Spleen (tissue), 11 donors: ENCODE data around the gene CIZ1. TPM values are rescaled to one million over a fixed set of nuclear protein-coding genes. Genes with fewer than 3 reads are reported as not detected.

ENCODE experiments used
- DNase-seq: peaks from one replicate; pipeline ENCODE4 v3.0.0-alpha.2; 2020
- H3K27ac ChIP-seq, 8 donors: fragments of 200-600 bp; sonication (generic) in 7 of 8; 1 replicate in 4 of 8; 2 replicates in 4 of 8; pipeline versions ENCODE4 v1.5.0 to v1.8.0; 2016 to 2021; ENCODE audit warnings: inconsistent platforms in 4 of 8, mild to moderate bottlenecking in 4 of 8, moderate library complexity in 1 of 8
- H3K27me3 ChIP-seq, 7 donors: fragments of 200-600 bp; sonication (generic) in 6 of 7; replicated peaks in 1 of 7; 1 replicate in 4 of 7; 2 replicates in 3 of 7; pipeline versions ENCODE4 v1.5.0 to v1.8.0; 2016 to 2021; ENCODE audit warnings: inconsistent platforms in 3 of 7, mild to moderate bottlenecking in 1 of 7
- H3K36me3 ChIP-seq, 6 donors: fragments of 200-600 bp; sonication (generic) in 5 of 6; 1 replicate in 4 of 6; 2 replicates in 2 of 6; pipeline versions ENCODE4 v1.5.0 to v1.8.0; 2016 to 2021; ENCODE audit warnings: inconsistent platforms in 2 of 6
- H3K4me1 ChIP-seq, 6 donors: fragments of 200-600 bp; sonication (generic) in 5 of 6; 1 replicate in 3 of 6; 2 replicates in 3 of 6; pipeline versions ENCODE4 v1.5.0 to v1.8.0; 2016 to 2021; ENCODE audit warnings: inconsistent platforms in 3 of 6
- H3K4me3 ChIP-seq, 8 donors: fragments of 200-600 bp; sonication (generic) in 7 of 8; 1 replicate in 4 of 8; 2 replicates in 4 of 8; pipeline versions ENCODE4 v1.5.0 to v1.8.0; 2016 to 2021; ENCODE audit warnings: inconsistent platforms in 4 of 8, mild to moderate bottlenecking in 4 of 8, moderate library complexity in 2 of 8
- H3K9me3 ChIP-seq, 8 donors: fragments of 200-600 bp; sonication (generic) in 7 of 8; 1 replicate in 4 of 8; 2 replicates in 4 of 8; pipeline versions ENCODE4 v1.5.0 to v1.8.0; 2016 to 2021; ENCODE audit warnings: inconsistent platforms in 4 of 8
- POLR2A ChIP-seq, 3 donors: fragments of 450-650 bp; IDR thresholded peaks; one replicate each; pipeline ENCODE4 v1.5.1; 2017; ENCODE audit warnings: antibody characterized with exemption in 3 of 3, mild to moderate bottlenecking in 1 of 3
- POLR2AphosphoS5 ChIP-seq, 3 donors: sonication (generic); formaldehyde crosslinking; IDR thresholded peaks; one replicate each; pipeline ENCODE4 v1.5.1; 2017; ENCODE audit warnings: antibody characterized with exemption in 3 of 3
- WGBS, 5 donors: extraction: QIAGEN DNeasy Blood & Tissue Kit in 3 of 5; methylation state at CpG; one replicate each; pipeline versions ENCODE4 v1.1.5 to v1.1.7; 2013 to 2018; 5-methylcytosine and 5-hydroxymethylcytosine counted together
- intact Hi-C: fragments of 100-400 bp; cut with DNase I; formaldehyde crosslinking; loops from one replicate; pipeline ENCODE4 v1.15.0; 2023; ENCODE audit warnings: low total_unique reads
- polyA plus RNA-seq, 3 donors: library from polyadenylated mRNA; stranded (reverse); fragments of 200-250 nt; gene quantifications; one replicate each; pipeline ENCODE4 v1.2.1, GENCODE V29; 2013
- total RNA-seq, 7 donors: library from RNA; depleted of rRNA in 3 of 7; stranded (reverse); fragments of >200 nt in 3 of 7; fragmentation: NEBNext Ultra II Directional in 4 of 7; extraction: Animal tissue kit (Norgen Biotek cat#: 25700) in 4 of 7; gene quantifications; one replicate each; pipeline versions ENCODE4 v1.1.0 to v1.2.1, GENCODE V29; 2016 to 2021
- TF ChIP-seq, protein P1 (sequence below), 11 experiments: fragments of 200-600 bp in 7 of 11; fragments of 450-650 bp in 4 of 11; sonication (generic) in 4 of 11; IDR thresholded peaks in 8 of 11; conservative IDR thresholded peaks in 3 of 11; 1 replicate in 7 of 11; 2 replicates in 4 of 11; pipeline versions ENCODE4 v1.4.0 to v1.8.0; 2016 to 2021; ENCODE audit warnings: antibody characterized with exemption in 11 of 11, inconsistent platforms in 4 of 11, mild to moderate bottlenecking in 1 of 11
- donor health status: healthy with polysubstance abuse.
- donor health status: DM: no; HTN: no; CAD: no; lungs with moderate emphysema.
- donor health status: DM: no; HTN: no; CAD: no.
- donor health status: Bipolar disorder and iron deficiency.
- donor health status: healthy.
- donor health status: DM: no; HTN: no; CAD: no.
- donor health status: DM: yes; HTN: yes; CAD: no.

Gene CIZ1
- total and polyA plus RNA-seq, 10 donors, result 24.7 to 98.2 (median 77.2) TPM

DNA sequence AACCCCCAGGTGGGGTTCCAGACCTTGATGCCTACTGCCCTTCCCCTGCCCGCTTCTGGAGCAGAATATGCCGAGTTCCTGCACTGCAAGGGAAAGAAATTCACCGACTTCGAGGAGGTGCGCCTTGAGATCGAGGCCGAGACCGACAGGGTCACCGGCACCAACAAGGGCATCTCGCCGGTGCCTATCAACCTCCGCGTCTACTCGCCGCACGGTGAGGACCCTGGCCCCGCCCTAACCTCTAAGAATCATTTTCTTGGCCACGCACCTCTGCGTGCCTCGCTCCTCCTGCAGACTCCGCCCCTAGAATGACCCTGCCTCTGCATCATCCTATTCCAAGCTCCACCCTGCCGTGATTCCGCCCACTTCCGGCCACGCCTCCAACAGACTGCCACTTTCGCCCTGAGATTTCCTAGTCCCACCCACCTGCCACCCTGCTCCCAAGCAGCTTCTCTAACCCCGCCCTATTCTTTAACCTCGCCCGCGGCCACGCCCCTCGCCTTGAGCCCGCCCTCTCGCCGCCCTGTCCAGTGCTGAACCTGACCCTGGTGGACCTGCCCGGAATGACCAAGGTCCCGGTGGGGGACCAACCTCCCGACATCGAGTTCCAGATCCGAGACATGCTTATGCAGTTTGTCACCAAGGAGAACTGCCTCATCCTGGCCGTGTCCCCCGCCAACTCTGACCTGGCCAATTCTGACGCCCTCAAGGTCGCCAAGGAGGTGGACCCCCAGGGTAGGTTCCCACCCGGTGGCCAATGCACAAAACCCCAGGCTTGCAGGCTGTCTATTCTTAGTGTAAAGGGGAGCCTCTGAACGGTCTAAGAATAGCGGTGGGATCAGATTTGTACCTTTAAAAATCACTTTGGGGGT lies 27.4 kb upstream of the CIZ1 start:
- no peaks in the 10 kb centered on the region for H3K27me3 ChIP-seq
- no peaks in the 10 kb centered on the region for H3K36me3 ChIP-seq
- no peaks in the 10 kb centered on the region for H3K9me3 ChIP-seq
- intact Hi-C loops, result no loop called here
- TF ChIP-seq, protein P1, sequence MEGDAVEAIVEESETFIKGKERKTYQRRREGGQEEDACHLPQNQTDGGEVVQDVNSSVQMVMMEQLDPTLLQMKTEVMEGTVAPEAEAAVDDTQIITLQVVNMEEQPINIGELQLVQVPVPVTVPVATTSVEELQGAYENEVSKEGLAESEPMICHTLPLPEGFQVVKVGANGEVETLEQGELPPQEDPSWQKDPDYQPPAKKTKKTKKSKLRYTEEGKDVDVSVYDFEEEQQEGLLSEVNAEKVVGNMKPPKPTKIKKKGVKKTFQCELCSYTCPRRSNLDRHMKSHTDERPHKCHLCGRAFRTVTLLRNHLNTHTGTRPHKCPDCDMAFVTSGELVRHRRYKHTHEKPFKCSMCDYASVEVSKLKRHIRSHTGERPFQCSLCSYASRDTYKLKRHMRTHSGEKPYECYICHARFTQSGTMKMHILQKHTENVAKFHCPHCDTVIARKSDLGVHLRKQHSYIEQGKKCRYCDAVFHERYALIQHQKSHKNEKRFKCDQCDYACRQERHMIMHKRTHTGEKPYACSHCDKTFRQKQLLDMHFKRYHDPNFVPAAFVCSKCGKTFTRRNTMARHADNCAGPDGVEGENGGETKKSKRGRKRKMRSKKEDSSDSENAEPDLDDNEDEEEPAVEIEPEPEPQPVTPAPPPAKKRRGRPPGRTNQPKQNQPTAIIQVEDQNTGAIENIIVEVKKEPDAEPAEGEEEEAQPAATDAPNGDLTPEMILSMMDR (IDR thresholded peaks at IDR 0.05 in 8 of 11, conservative IDR thresholded peaks at IDR 0.05 in 3 of 11), result peak in 2 of 11 experiments; percentile 22 to 23
- TF ChIP-seq POLR2AphosphoS5 (IDR thresholded peaks at IDR 0.05) (peak; percentile 32 to 69 (median 63)), POLR2A (IDR thresholded peaks at IDR 0.05) (no peak)
- peaks cover 0 to 18% (median 16%) of the 10 kb centered on the region in 6 donors for H3K4me1 ChIP-seq
- H3K4me3 ChIP-seq, result peak overlapping the region; percentile 28 to 71 (median 38)
- DNase-seq, result peak; percentile 96
- 14 to 24% (median 21%) methylated on average over 32 to 47 of the region's 47 CpGs for WGBS, 5 donors
- peak overlapping the region in 2 of 8 donors; percentile 38 to 46 for H3K27ac ChIP-seq

DNA sequence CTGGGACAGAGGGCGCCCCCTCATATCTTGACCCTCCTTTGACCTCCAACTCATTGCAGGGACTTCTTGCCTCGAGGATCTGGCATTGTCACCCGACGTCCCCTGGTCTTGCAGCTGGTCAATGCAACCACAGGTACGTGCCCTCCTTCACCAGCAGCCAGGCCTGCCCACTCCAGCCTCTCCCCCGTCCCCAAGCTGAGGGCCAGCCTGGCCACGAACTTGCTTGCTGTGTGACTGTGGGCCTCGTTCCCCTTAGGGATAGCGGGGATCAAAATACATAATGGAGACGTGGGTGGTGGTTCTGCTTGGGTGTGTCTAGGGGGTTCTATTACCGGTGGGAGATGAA lies 26.8 kb upstream of the CIZ1 start:
- WGBS, 5 donors, result 66 to 78% (median 68%) methylated on average over 11 of the region's 11 CpGs
- Histone ChIP-seq H3K27me3 (no peaks in the 10 kb centered on the region), H3K27ac (peak overlapping the region in 2 of 8 donors; percentile 38 to 46), H3K36me3 (no peaks in the 10 kb centered on the region), H3K4me3 (peak overlapping the region in 7 of 8 donors; percentile 30 to 71 (median 38)), H3K9me3 (no peaks in the 10 kb centered on the region), H3K4me1 (peaks cover 0 to 18% (median 16%) of the 10 kb centered on the region in 6 donors)
- intact Hi-C loops, result no loop called here
- no peak for DNase-seq
- TF ChIP-seq POLR2A (IDR thresholded peaks at IDR 0.05) (no peak), POLR2AphosphoS5 (IDR thresholded peaks at IDR 0.05) (no peak)
- TF ChIP-seq, protein P1 (IDR thresholded peaks at IDR 0.05 in 8 of 11, conservative IDR thresholded peaks at IDR 0.05 in 3 of 11), result no peak

DNA sequence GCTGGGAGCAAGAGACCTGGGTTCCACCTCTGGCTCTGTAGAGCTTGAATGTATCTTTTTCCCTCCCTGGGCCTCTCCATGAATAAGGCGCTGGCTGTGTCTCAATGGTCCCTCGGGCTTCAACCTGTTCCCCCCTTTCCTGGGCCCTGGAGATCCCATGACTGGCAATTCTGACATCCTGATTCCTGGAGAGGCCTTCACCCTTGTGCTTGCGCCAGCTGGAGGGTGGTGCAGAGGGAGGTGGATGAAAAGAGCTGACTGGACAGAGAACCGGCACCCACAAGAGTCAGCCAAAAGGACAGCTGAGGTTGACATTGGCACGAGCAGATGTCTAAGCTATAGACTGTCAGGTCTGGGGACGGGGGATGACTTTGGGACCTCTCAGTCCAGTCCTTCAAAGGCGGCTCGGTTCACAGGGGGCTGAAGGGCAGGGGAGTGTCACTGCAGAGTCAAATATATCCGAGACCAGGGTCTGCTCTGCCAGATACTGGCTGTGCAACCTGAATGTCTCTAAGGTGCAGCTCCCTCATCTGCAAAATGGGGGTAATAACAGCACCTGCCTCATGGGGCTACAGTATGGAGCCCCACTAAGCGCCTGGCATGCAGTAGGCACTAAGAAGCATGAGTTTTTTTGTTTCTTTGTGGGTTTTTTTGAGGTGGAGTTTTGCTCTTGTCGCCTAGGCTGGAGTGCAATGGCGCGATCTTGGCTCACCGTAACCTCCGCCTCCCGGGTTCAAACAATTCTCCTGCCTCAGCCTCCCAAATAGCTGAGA lies 25.6 kb upstream of the CIZ1 start:
- Histone ChIP-seq H3K27me3 (peaks cover 0 to 5% (median 0%) of the 10 kb centered on the region in 7 donors), H3K4me1 (peaks cover 0 to 18% (median 16%) of the 10 kb centered on the region in 6 donors), H3K36me3 (no peaks in the 10 kb centered on the region), H3K9me3 (no peaks in the 10 kb centered on the region), H3K27ac (no peak overlapping the region), H3K4me3 (no peak overlapping the region)
- WGBS, 5 donors, result 85 to 91% (median 90%) methylated on average over 14 to 16 of the region's 16 CpGs
- intact Hi-C loops, result no loop called here
- TF ChIP-seq POLR2AphosphoS5 (IDR thresholded peaks at IDR 0.05), result no peak
- TF ChIP-seq, protein P1 (IDR thresholded peaks at IDR 0.05 in 8 of 11, conservative IDR thresholded peaks at IDR 0.05 in 3 of 11), result no peak
- TF ChIP-seq POLR2A (IDR thresholded peaks at IDR 0.05), result no peak
- DNase-seq, result no peak
